NCI-H446 treated with DMSO at 0.1 percent for 48 hours (cell line): Measurements from ENCODE around the gene SLC27A1.
"Not testable (repeated sequence)": the region's sequence is repeated elsewhere in the genome, so short reads cannot be mapped to it uniquely, and the experiment has no call there.

Source experiments
- DNase-seq: peaks from one replicate; lab custom pipeline; 2025; lab: John Stamatoyannopoulos, UW

SLC27A1 gene

GRCh38 chr19:17539238-17540117 is 69.2 kb downstream of the SLC27A1 start:
- peak; percentile 91 for DNase-seq

GRCh38 chr19:17540174-17540573 is 69.8 kb downstream of the SLC27A1 start:
- DNase-seq, result no peak

GRCh38 chr19:17541184-17541759 is 70.9 kb downstream of the SLC27A1 start:
- DNase-seq, result no peak

- DNase-seq, result no peak
Measured at GRCh38 chr19:17542042-17542441, 71.7 kb downstream of the SLC27A1 start.

GRCh38 chr19:17542793-17543582 is 72.7 kb downstream of the SLC27A1 start:
- DNase-seq, result no peak

GRCh38 chr19:17543986-17544385 is 73.7 kb downstream of the SLC27A1 start:
- DNase-seq, result no peak

GRCh38 chr19:17544418-17544817 is 74.1 kb downstream of the SLC27A1 start:
- no peak for DNase-seq

- no peak for DNase-seq
Measured at GRCh38 chr19:17548145-17548544, 77.8 kb downstream of the SLC27A1 start.

GRCh38 chr19:17549085-17549740 is 78.9 kb downstream of the SLC27A1 start:
- DNase-seq, result no peak

GRCh38 chr19:17550076-17550667 is 79.8 kb downstream of the SLC27A1 start:
- no peak for DNase-seq

GRCh38 chr19:17552735-17553134 is 82.4 kb downstream of the SLC27A1 start:
- DNase-seq, result not testable (repeated sequence)

- DNase-seq, result peak; percentile 88
Measured at GRCh38 chr19:17553256-17553655, 82.9 kb downstream of the SLC27A1 start.

GRCh38 chr19:17554968-17555479 is 84.7 kb downstream of the SLC27A1 start:
- DNase-seq, result no peak

- peak; percentile 91 for DNase-seq
Measured at GRCh38 chr19:17555480-17555928, 85.2 kb downstream of the SLC27A1 start, which contains the start of gene COLGALT1. Gene COLGALT1 (plus strand): TSS chr19:17555649. CDS start chr19:17555714, 65 bp downstream.
